LNCAP (cell line): ENCODE data around the gene SORCS3.

Experiments
- CTCF ChIP-seq: fragments of 450-650 bp; IDR thresholded peaks from 2 replicates; pipeline ENCODE4 v1.5.1; 2017; ENCODE audit warnings: mild to moderate bottlenecking

Gene SORCS3

GRCh38 chr10:104834580-104834979 lies 193.5 kb downstream of the SORCS3 start:
- TF ChIP-seq CTCF = no peak

- TF ChIP-seq CTCF = no peak
Measured at GRCh38 chr10:104835422-104835821, 194.3 kb downstream of the SORCS3 start.

GRCh38 chr10:104842704-104843103 lies 201.6 kb downstream of the SORCS3 start:
- TF ChIP-seq CTCF = no peak

- no peak for TF ChIP-seq CTCF
Measured at GRCh38 chr10:104844073-104844472, 203.0 kb downstream of the SORCS3 start.

- no peak for TF ChIP-seq CTCF
Measured at GRCh38 chr10:104850023-104850422, 208.9 kb downstream of the SORCS3 start.

GRCh38 chr10:104867966-104868598 lies 227.0 kb downstream of the SORCS3 start:
- no peak for TF ChIP-seq CTCF

- no peak for TF ChIP-seq CTCF
Measured at GRCh38 chr10:104872691-104873090, 231.6 kb downstream of the SORCS3 start.

GRCh38 chr10:104873161-104873560 lies 232.1 kb downstream of the SORCS3 start:
- no peak for TF ChIP-seq CTCF
